CD14-positive monocyte (primary cell): ENCODE data around the gene SYTL3. TPM values are rescaled to one million over a fixed set of nuclear protein-coding genes. Genes with fewer than 3 reads are reported as not detected.

Source experiments
- DNase-seq, 3 donors: peaks; one replicate each; pipeline ENCODE4 v3.0.0-alpha.2; 2011 to 2022
- H2AFZ ChIP-seq: 2 replicates; pipeline ENCODE4 v1.6.0; 2012; ENCODE audit warnings: mild to moderate bottlenecking, low read depth, low read length, inconsistent platforms; ENCODE audit not compliant: insufficient read depth, poor library complexity, severe bottlenecking
- H3K27ac ChIP-seq, 2 donors: 1 replicate in 1 of 2; 2 replicates in 1 of 2; pipeline ENCODE4 v1.5.1; 2012 to 2013; ENCODE audit warnings: low read length in 2 of 2, control low read depth in 1 of 2, inconsistent platforms in 1 of 2, low read depth in 1 of 2, mild to moderate bottlenecking in 1 of 2
- H3K27me3 ChIP-seq, 2 donors: one replicate each; pipeline versions ENCODE4 v1.6.0 to v1.6.1; 2011 to 2013; ENCODE audit warnings: low read length in 2 of 2; ENCODE audit not compliant: control insufficient read depth in 2 of 2, insufficient read depth in 2 of 2
- H3K36me3 ChIP-seq, 2 donors: replicated peaks in 1 of 2; 1 replicate in 1 of 2; 2 replicates in 1 of 2; pipeline versions ENCODE4 v1.5.1 to v1.6.1; 2012 to 2013; ENCODE audit warnings: low read length in 2 of 2, control low read depth in 1 of 2, inconsistent platforms in 1 of 2, mild to moderate bottlenecking in 1 of 2; ENCODE audit not compliant: insufficient read depth in 2 of 2, control insufficient read depth in 1 of 2
- H3K4me1 ChIP-seq, 2 donors: 1 replicate in 1 of 2; 2 replicates in 1 of 2; pipeline versions ENCODE4 v1.5.1 to v1.6.1; 2012 to 2013; ENCODE audit warnings: low read length in 2 of 2, control low read depth in 1 of 2, inconsistent platforms in 1 of 2, mild to moderate bottlenecking in 1 of 2, moderate library complexity in 1 of 2; ENCODE audit not compliant: insufficient read depth in 2 of 2, control insufficient read depth in 1 of 2
- H3K4me2 ChIP-seq: replicated peaks from 2 replicates; pipeline ENCODE3; 2012; ENCODE audit warnings: low read length, moderate library complexity, mild to moderate bottlenecking; ENCODE audit not compliant: poor library complexity, severe bottlenecking; ENCODE audit errors: extremely low read depth
- H3K4me3 ChIP-seq, 3 experiments: fragments of 200-600 bp in 1 of 3; sonication (generic) in 1 of 3; replicated peaks in 1 of 3; 1 replicate in 2 of 3; 2 replicates in 1 of 3; pipeline ENCODE4 v1.5.1; 2011 to 2013; ENCODE audit warnings: low read length in 3 of 3, mild to moderate bottlenecking in 3 of 3, control low read depth in 2 of 3, low read depth in 2 of 3, inconsistent platforms in 1 of 3, moderate library complexity in 1 of 3
- H3K79me2 ChIP-seq: 2 replicates; pipeline ENCODE4 v1.6.0; 2012; ENCODE audit warnings: mild to moderate bottlenecking, control low read depth, inconsistent platforms, low read length, moderate library complexity; ENCODE audit not compliant: insufficient read depth
- H3K9ac ChIP-seq: 2 replicates; pipeline ENCODE4 v1.6.0; 2017; ENCODE audit warnings: low read length, mild to moderate bottlenecking; ENCODE audit not compliant: insufficient read depth, poor library complexity, severe bottlenecking
- H3K9me3 ChIP-seq, 2 donors: replicated peaks in 1 of 2; 1 replicate in 1 of 2; 2 replicates in 1 of 2; pipeline versions ENCODE4 v1.5.1 to v1.6.1; 2012 to 2013; ENCODE audit warnings: low read length in 2 of 2, control low read depth in 1 of 2; ENCODE audit not compliant: control insufficient read depth in 1 of 2, insufficient read depth in 1 of 2
- H4K20me1 ChIP-seq: 2 replicates; pipeline ENCODE4 v1.6.0; 2012; ENCODE audit warnings: mild to moderate bottlenecking, low read length, control low read depth, moderate library complexity; ENCODE audit not compliant: insufficient read depth
- H3K27ac Mint-ChIP-seq, 7 donors: one replicate each; pipeline ENCODE4 v1.8.0; 2020; ENCODE audit warnings: mild to moderate bottlenecking in 7 of 7, mixed read lengths in 7 of 7, moderate library complexity in 6 of 7, inconsistent platforms in 2 of 7
- H3K27me3 Mint-ChIP-seq, 3 donors: one replicate each; pipeline ENCODE4 v1.8.0; 2021 to 2022; ENCODE audit warnings: low read depth in 3 of 3, mild to moderate bottlenecking in 3 of 3, mixed read lengths in 3 of 3, moderate library complexity in 3 of 3, inconsistent platforms in 1 of 3
- H3K36me3 Mint-ChIP-seq, 2 donors: one replicate each; pipeline ENCODE4 v1.8.0; 2020; ENCODE audit warnings: mixed read lengths in 2 of 2, inconsistent platforms in 1 of 2, mild to moderate bottlenecking in 1 of 2
- H3K4me1 Mint-ChIP-seq: one replicate; pipeline ENCODE4 v1.8.0; 2020; ENCODE audit warnings: mild to moderate bottlenecking, mixed read lengths
- H3K4me3 Mint-ChIP-seq, 2 donors: one replicate each; pipeline ENCODE4 v1.8.0; 2020; ENCODE audit warnings: mild to moderate bottlenecking in 2 of 2, mixed read lengths in 2 of 2, moderate library complexity in 1 of 2
- H3K9me3 Mint-ChIP-seq, 7 donors: one replicate each; pipeline ENCODE4 v1.8.0; 2020 to 2022; ENCODE audit warnings: mixed read lengths in 7 of 7, mild to moderate bottlenecking in 6 of 7, moderate library complexity in 6 of 7, inconsistent platforms in 2 of 7
- WGBS: methylation state at CpG from one replicate; pipeline ENCODE4 v1.1.5; 2013; ENCODE audit warnings: missing lambda C conversion rate; ENCODE audit not compliant: insufficient coverage; 5-methylcytosine and 5-hydroxymethylcytosine counted together
- intact Hi-C, 2 donors: fragments of 100-400 bp; cut with micrococcal nuclease; formaldehyde crosslinking; loops; one replicate each; pipeline versions ENCODE4 v1.15.0 to v1.15.1; 2023
- polyA plus RNA-seq, 3 donors: library from polyadenylated mRNA; depleted of rRNA in 1 of 3; unstranded in 2 of 3; stranded (reverse) in 1 of 3; fragments of 300-500 nt in 2 of 3; fragments of >200 nt in 1 of 3; fragmentation: Illumina TruSeq in 2 of 3; gene quantifications; 1 replicate in 2 of 3; 2 replicates in 1 of 3; pipeline ENCODE4 v1.2.3, GENCODE V29; 2012 to 2021
- TF ChIP-seq, protein P1 (sequence below): fragments of 200-600 bp; IDR thresholded peaks from one replicate; pipeline ENCODE4 v1.8.0; 2022; ENCODE audit warnings: antibody characterized with exemption, mild to moderate bottlenecking

Gene SYTL3
- polyA plus RNA-seq, 3 donors, result 14.6 to 18.7 (median 14.8) TPM

DNA sequence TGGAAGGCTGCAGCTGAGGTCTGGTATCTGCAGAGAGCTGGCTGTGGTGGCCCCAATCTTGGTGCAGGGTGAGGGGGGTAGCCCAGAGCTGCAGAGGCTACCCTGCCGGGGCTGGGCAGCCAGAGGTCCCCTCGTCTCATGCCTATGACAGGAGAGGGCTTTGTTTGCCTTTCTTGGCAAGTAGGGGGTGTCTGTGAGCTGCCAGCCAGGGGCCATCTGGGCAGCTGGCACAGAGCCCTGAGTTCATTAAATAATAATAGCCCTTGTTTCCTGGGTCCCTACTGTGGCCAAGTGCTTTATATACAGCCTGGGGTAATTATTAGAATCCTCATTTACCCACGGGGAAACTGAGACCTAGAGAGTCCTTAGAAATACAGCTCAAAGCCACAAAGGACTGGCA, 102.8 kb downstream of the SYTL3 start:
- Mint-ChIP-seq H3K9me3 (peaks cover 0 to 2% (median 0%) of the 10 kb centered on the region in 7 donors), H3K27me3 (peaks cover 0 to 3% (median 3%) of the 10 kb centered on the region in 3 donors), H3K36me3 (peaks cover 61 to 77% of the 10 kb centered on the region in 2 donors), H3K4me3 (no peak overlapping the region), H3K4me1 (no peaks in the 10 kb centered on the region), H3K27ac (no peak overlapping the region)
- DNase-seq, result no peak
- no peak overlapping the region for H2AFZ ChIP-seq
- no peaks in the 10 kb centered on the region for H3K9me3 ChIP-seq
- H3K9ac ChIP-seq, result no peak overlapping the region
- TF ChIP-seq, protein P1, sequence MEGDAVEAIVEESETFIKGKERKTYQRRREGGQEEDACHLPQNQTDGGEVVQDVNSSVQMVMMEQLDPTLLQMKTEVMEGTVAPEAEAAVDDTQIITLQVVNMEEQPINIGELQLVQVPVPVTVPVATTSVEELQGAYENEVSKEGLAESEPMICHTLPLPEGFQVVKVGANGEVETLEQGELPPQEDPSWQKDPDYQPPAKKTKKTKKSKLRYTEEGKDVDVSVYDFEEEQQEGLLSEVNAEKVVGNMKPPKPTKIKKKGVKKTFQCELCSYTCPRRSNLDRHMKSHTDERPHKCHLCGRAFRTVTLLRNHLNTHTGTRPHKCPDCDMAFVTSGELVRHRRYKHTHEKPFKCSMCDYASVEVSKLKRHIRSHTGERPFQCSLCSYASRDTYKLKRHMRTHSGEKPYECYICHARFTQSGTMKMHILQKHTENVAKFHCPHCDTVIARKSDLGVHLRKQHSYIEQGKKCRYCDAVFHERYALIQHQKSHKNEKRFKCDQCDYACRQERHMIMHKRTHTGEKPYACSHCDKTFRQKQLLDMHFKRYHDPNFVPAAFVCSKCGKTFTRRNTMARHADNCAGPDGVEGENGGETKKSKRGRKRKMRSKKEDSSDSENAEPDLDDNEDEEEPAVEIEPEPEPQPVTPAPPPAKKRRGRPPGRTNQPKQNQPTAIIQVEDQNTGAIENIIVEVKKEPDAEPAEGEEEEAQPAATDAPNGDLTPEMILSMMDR, result no peak
- WGBS, result 83% methylated on average over 2 of the region's 3 CpGs
- H3K4me1 ChIP-seq, result no peaks in the 10 kb centered on the region
- H3K36me3 ChIP-seq, result peaks cover 20 to 47% of the 10 kb centered on the region in 2 donors
- no peak overlapping the region for H3K4me2 ChIP-seq
- H3K27me3 ChIP-seq, result no peaks in the 10 kb centered on the region
- no peak overlapping the region for H3K4me3 ChIP-seq
- H3K27ac ChIP-seq, result no peak overlapping the region
- no peaks in the 10 kb centered on the region for H3K79me2 ChIP-seq
- intact Hi-C loops, result no loop called here
- H4K20me1 ChIP-seq, result no peaks in the 10 kb centered on the region

GRCh38 chr6:158753811-158754210, 104.0 kb downstream of the SYTL3 start:
- Mint-ChIP-seq H3K27ac (no peak overlapping the region), H3K27me3 (peaks cover 0 to 1% (median under 1%) of the 10 kb centered on the region in 3 donors), H3K9me3 (peaks cover 0 to 2% (median 0%) of the 10 kb centered on the region in 7 donors), H3K36me3 (peaks cover 63 to 78% of the 10 kb centered on the region in 2 donors), H3K4me3 (no peak overlapping the region), H3K4me1 (no peaks in the 10 kb centered on the region)
- Histone ChIP-seq H3K4me1 (no peaks in the 10 kb centered on the region), H3K4me2 (no peak overlapping the region), H3K36me3 (peaks cover 27 to 56% of the 10 kb centered on the region in 2 donors), H2AFZ (no peak overlapping the region), H3K9ac (no peak overlapping the region), H3K9me3 (no peaks in the 10 kb centered on the region), H3K27me3 (no peaks in the 10 kb centered on the region), H3K79me2 (no peaks in the 10 kb centered on the region), H3K4me3 (no peak overlapping the region), H4K20me1 (no peaks in the 10 kb centered on the region), H3K27ac (no peak overlapping the region)
- intact Hi-C loops, result no loop called here
- no CpG with 5 or more reads among the region's 9 CpGs for WGBS
- no peak for DNase-seq
- TF ChIP-seq, protein P1, result no peak
